Testis (tissue), 3 donors: ENCODE data around the gene METTL4. TPM values are rescaled to one million over a fixed set of nuclear protein-coding genes. Genes with fewer than 3 reads are reported as not detected.

ENCODE experiments used
- DNase-seq: peaks from one replicate; pipeline ENCODE4 v3.0.0-alpha.2; 2019
- H3K27ac ChIP-seq, 2 donors: fragments of 200-600 bp; sonication (generic); one replicate each; pipeline ENCODE4 v1.5.1; 2019
- H3K27me3 ChIP-seq: fragments of 200-600 bp; sonication (generic); one replicate; pipeline ENCODE4 v1.5.1; 2019
- H3K36me3 ChIP-seq: fragments of 200-600 bp; sonication (generic); one replicate; pipeline ENCODE4 v1.5.1; 2017; ENCODE audit warnings: low read depth; ENCODE audit errors: missing control alignments
- H3K4me1 ChIP-seq: fragments of 200-600 bp; sonication (generic); one replicate; pipeline ENCODE4 v1.5.1; 2019
- H3K4me3 ChIP-seq, 2 donors: fragments of 200-600 bp; sonication (generic); one replicate each; pipeline ENCODE4 v1.5.1; 2017 to 2019
- H3K9me3 ChIP-seq: fragments of 200-600 bp; sonication (generic); one replicate; pipeline ENCODE4 v1.5.1; 2017
- POLR2A ChIP-seq: fragments of 450-650 bp; IDR thresholded peaks from one replicate; pipeline ENCODE4 v1.6.1; 2017; ENCODE audit warnings: antibody characterized with exemption, mild to moderate bottlenecking, moderate library complexity
- WGBS, 2 donors: methylation state at CpG; one replicate each; pipeline ENCODE4 v1.1.5; 2018; 5-methylcytosine and 5-hydroxymethylcytosine counted together
- intact Hi-C: fragments of 100-400 bp; cut with DNase I; formaldehyde crosslinking; loops from one replicate; pipeline ENCODE4 v1.15.1; 2023; ENCODE audit warnings: low total_unique reads
- polyA plus RNA-seq: library from polyadenylated mRNA; stranded (reverse); fragments of 350-450 nt; fragmentation: Illumina TruSeq; extraction: RNeasy Lipid Tissue Mini Kit (QIAGEN cat#74804); gene quantifications from one replicate; pipeline ENCODE4 v1.2.3, GENCODE V29; 2014; ENCODE audit warnings: low read depth, low replicate concordance; ENCODE audit not compliant: insufficient read depth
- total RNA-seq, 2 donors: library from RNA; depleted of rRNA; stranded (reverse); fragments of >200 nt; gene quantifications; one replicate each; pipeline ENCODE4 v1.2.3, GENCODE V29; 2016
- TF ChIP-seq, protein P1 (sequence below), 3 experiments: fragments of 450-650 bp in 2 of 3; fragments of 200-600 bp in 1 of 3; sonication (generic) in 1 of 3; IDR thresholded peaks; one replicate each; pipeline ENCODE4 v1.5.1; 2016 to 2019; ENCODE audit warnings: antibody characterized with exemption in 3 of 3, mild to moderate bottlenecking in 2 of 3, moderate library complexity in 1 of 3

Gene METTL4
- total and polyA plus RNA-seq, 3 donors from 2014 or later = 11.3 to 12.6 (median 12.4) TPM

DNA sequence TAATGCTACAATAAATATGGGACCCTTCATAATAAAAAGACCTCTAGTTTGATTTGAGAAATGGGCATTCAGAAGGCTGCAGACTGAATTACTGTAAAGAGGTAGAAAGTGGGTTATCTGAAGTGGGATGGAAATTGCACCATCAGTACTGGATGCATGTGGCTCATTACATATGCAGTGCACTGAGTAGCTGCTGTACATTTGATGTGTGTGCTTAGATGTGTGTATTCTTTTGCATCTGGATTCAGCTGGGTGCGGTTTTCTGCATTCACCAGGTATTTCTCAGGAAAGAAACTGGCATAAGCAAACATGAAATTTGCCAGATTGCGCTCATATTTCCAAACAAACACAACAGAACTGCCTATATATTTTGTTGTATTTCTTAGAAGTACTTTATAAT is 38.3 kb upstream of the METTL4 start:
- DNase-seq = no peak
- Histone ChIP-seq H3K27me3 (no peaks in the 10 kb centered on the region), H3K9me3 (no peaks in the 10 kb centered on the region), H3K4me1 (no peaks in the 10 kb centered on the region), H3K36me3 (no peaks in the 10 kb centered on the region), H3K27ac (no peak overlapping the region), H3K4me3 (no peak overlapping the region)
- TF ChIP-seq, protein P1, sequence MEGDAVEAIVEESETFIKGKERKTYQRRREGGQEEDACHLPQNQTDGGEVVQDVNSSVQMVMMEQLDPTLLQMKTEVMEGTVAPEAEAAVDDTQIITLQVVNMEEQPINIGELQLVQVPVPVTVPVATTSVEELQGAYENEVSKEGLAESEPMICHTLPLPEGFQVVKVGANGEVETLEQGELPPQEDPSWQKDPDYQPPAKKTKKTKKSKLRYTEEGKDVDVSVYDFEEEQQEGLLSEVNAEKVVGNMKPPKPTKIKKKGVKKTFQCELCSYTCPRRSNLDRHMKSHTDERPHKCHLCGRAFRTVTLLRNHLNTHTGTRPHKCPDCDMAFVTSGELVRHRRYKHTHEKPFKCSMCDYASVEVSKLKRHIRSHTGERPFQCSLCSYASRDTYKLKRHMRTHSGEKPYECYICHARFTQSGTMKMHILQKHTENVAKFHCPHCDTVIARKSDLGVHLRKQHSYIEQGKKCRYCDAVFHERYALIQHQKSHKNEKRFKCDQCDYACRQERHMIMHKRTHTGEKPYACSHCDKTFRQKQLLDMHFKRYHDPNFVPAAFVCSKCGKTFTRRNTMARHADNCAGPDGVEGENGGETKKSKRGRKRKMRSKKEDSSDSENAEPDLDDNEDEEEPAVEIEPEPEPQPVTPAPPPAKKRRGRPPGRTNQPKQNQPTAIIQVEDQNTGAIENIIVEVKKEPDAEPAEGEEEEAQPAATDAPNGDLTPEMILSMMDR (IDR thresholded peaks at IDR 0.05) = no peak
- TF ChIP-seq POLR2A = no peak
- intact Hi-C loops = no loop called here
- WGBS, 2 donors = 90 to 100% methylated on average over 2 of the region's 2 CpGs

DNA sequence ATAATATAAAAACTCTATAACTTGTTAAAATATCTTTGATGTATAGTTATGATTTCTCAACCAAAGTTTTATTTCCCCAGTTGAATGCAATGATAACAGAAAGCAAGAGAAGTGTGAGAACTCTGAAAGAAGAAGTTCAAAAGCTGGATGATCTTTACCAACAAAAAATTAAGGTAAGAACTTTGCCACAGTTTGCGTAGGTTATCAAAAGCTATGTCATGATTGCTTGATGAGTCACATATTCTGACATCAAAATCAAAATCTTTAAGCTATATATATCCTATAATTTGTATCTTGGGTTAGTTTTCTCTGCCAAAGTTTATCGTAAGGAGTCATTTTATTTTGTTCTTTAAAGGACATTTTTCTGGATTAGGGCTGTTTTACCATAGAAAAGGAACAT is 35.0 kb upstream of the METTL4 start:
- no peak overlapping the region for H3K27ac ChIP-seq
- WGBS, 2 donors = 86 to 87% methylated on average over 2 of the region's 2 CpGs

DNA sequence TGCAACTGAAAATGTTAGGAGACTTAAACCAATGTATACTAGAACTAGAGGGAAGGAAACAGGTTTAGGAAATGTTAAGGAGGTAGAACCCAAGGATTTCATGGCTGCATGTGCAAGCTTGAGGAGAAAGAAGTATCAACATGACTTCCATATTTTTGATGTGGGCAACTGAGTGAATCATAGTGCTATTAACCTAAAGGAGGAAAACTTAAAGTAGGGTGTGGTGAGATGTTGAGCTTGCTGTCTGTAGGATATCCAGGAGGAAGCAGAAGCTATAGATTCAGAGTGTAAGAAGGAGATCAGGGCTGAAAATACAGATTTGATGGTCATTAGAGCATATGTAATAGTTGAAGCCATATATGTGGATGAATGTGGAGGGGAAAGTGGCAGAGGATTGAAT is 31.5 kb upstream of the METTL4 start:
- intact Hi-C loops = no loop called here
- Histone ChIP-seq H3K36me3 (no peaks in the 10 kb centered on the region), H3K4me3 (no peak overlapping the region), H3K9me3 (no peaks in the 10 kb centered on the region), H3K27me3 (no peaks in the 10 kb centered on the region), H3K4me1 (no peaks in the 10 kb centered on the region), H3K27ac (no peak overlapping the region)
- no peak for DNase-seq
- TF ChIP-seq POLR2A = no peak
- TF ChIP-seq, protein P1 (IDR thresholded peaks at IDR 0.05) = no peak

More for the DNA sequence above, 35.0 kb upstream of the METTL4 start:
- TF ChIP-seq, protein P1 (IDR thresholded peaks at IDR 0.05) = no peak
- no peak for TF ChIP-seq POLR2A
- H3K9me3 ChIP-seq = no peaks in the 10 kb centered on the region
- intact Hi-C loops = no loop called here
- no peaks in the 10 kb centered on the region for H3K4me1 ChIP-seq
- H3K36me3 ChIP-seq = no peaks in the 10 kb centered on the region
- no peak for DNase-seq
- no peaks in the 10 kb centered on the region for H3K27me3 ChIP-seq
- no peak overlapping the region for H3K4me3 ChIP-seq

DNA sequence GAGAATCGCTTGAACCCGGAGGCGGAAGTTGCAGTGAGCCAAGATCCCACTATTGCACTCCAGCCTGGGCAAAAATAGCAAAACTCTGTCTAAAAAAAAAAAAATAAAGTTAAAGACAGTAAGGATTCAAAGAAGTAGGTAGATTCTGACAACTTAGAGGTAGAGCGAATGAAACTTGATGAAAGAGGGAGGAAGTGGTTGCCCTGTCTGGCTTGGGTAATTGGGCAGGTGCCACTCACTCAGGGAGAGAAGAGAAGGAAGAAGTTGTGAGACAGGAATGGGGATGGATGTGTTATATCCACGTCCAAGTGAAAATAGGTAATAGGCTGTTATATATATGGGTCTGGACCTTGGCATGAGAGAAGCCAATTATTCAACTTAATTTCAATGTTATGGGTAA is 26.3 kb upstream of the METTL4 start:
- DNase-seq = no peak
- Histone ChIP-seq H3K27ac (no peak overlapping the region), H3K36me3 (no peaks in the 10 kb centered on the region), H3K4me3 (no peak overlapping the region), H3K27me3 (no peaks in the 10 kb centered on the region), H3K4me1 (no peaks in the 10 kb centered on the region), H3K9me3 (no peaks in the 10 kb centered on the region)
- intact Hi-C loops = no loop called here
- TF ChIP-seq, protein P1 (IDR thresholded peaks at IDR 0.05) = no peak
- 94 to 99% methylated on average over 5 of the region's 5 CpGs for WGBS, 2 donors

DNA sequence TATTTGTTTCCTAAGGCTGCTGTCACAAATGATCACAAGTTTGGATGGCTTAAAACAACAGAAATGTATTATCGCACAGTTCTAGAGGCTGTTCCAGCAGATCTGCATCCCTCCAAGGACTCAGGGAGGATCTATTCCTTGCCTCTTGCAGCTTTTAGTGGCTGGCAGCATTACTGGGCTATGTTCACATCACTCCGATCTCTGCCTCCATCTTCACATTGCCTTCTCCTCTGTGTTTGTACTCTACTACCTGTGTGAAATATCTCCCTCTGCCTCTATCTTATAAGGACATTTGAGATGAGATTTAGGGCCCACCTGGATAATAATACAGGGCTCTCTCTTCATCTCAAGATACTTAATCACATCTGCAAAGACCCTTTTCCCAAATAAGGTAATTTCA is 19.0 kb upstream of the METTL4 start:
- 65 to 72% methylated on average over 2 of the region's 2 CpGs for WGBS, 2 donors
- no peak for DNase-seq
- Histone ChIP-seq H3K27me3 (no peaks in the 10 kb centered on the region), H3K4me3 (no peak overlapping the region), H3K27ac (peak overlapping the region; percentile 46 to 52), H3K9me3 (no peaks in the 10 kb centered on the region), H3K36me3 (no peaks in the 10 kb centered on the region), H3K4me1 (no peaks in the 10 kb centered on the region)
- TF ChIP-seq, protein P1 (IDR thresholded peaks at IDR 0.05) = no peak
- no peak for TF ChIP-seq POLR2A
- intact Hi-C loops = no loop called here
